PC-9 (cell line): ENCODE results near the gene ENAH. TPM values are rescaled to one million over a fixed set of nuclear protein-coding genes. Genes with fewer than 3 reads are reported as not detected.

Experiments used
- BruUV-seq: library from RNA; stranded (reverse); fragments of 400-500 nt; replicated peaks from 2 replicates; lab custom pipeline; 2021; lab: Mats Ljungman, UMichigan
- CTCF ChIA-PET: fragments of 300-600 bp; sonication (Branson Sonifier 250); formaldehyde crosslinking; loops from one replicate; lab custom pipeline; 2022; ENCODE audit warnings: antibody characterized with exemption; lab: Charles Lee
- POLR2A ChIA-PET: fragments of 300-600 bp; sonication (Branson Sonifier 250); formaldehyde crosslinking; loops from one replicate; lab custom pipeline; 2022; ENCODE audit warnings: antibody characterized with exemption; ENCODE audit not compliant: unreplicated experiment; lab: Charles Lee
- DNase-seq, 2 experiments: peaks; one replicate each; pipeline versions ENCODE4 v3.0.0 to v3.0.0-alpha.2; 2015 to 2022; ENCODE audit warnings: mixed read lengths in 1 of 2
- H2AFZ ChIP-seq: fragments of 200-600 bp; sonication (generic); 2 replicates; pipeline ENCODE4 v1.8.1; 2017; ENCODE audit warnings: antibody characterized with exemption
- H3F3A ChIP-seq: fragments of 200-600 bp; sonication (generic); 2 replicates; pipeline ENCODE4 v1.8.1; 2017; ENCODE audit warnings: antibody characterized with exemption, mild to moderate bottlenecking, low read depth; ENCODE audit not compliant: insufficient read depth
- H3K27ac ChIP-seq: fragments of 200-600 bp; sonication (generic); 2 replicates; pipeline ENCODE4 v1.6.1; 2016; ENCODE audit warnings: mixed run types
- H3K27me3 ChIP-seq: fragments of 200-600 bp; sonication (generic); 2 replicates; pipeline ENCODE4 v1.6.1; 2016; ENCODE audit warnings: low read depth, mixed run types; ENCODE audit not compliant: insufficient read depth
- H3K36me3 ChIP-seq: fragments of 200-600 bp; sonication (generic); 2 replicates; pipeline ENCODE4 v1.6.1; 2016; ENCODE audit warnings: low read depth, mixed run types
- H3K4me1 ChIP-seq: fragments of 200-600 bp; sonication (generic); replicated peaks from 2 replicates; pipeline ENCODE4 v1.6.1; 2016; ENCODE audit warnings: mixed run types; ENCODE audit not compliant: insufficient read depth
- H3K4me2 ChIP-seq: fragments of 200-600 bp; sonication (generic); 2 replicates; pipeline ENCODE4 v1.6.1; 2017; ENCODE audit warnings: mixed run types
- H3K4me3 ChIP-seq: fragments of 200-600 bp; sonication (generic); 2 replicates; pipeline ENCODE4 v1.6.1; 2016; ENCODE audit warnings: mixed run types
- H3K79me2 ChIP-seq: fragments of 200-600 bp; sonication (generic); 2 replicates; pipeline ENCODE4 v1.6.1; 2017; ENCODE audit warnings: low read depth, mixed run types
- H3K9me2 ChIP-seq: fragments of 200-600 bp; sonication (generic); 2 replicates; pipeline ENCODE4 v1.8.1; 2017; ENCODE audit warnings: mild to moderate bottlenecking; ENCODE audit not compliant: insufficient read depth
- H3K9me3 ChIP-seq: fragments of 200-600 bp; sonication (generic); 2 replicates; pipeline ENCODE4 v1.8.1; 2016; ENCODE audit warnings: low read depth; ENCODE audit not compliant: insufficient read depth
- H4K20me1 ChIP-seq: fragments of 200-600 bp; sonication (generic); 2 replicates; pipeline ENCODE4 v1.8.1; 2017; ENCODE audit not compliant: insufficient read depth
- CTCF ChIP-seq: fragments of 200-600 bp; sonication (generic); conservative IDR thresholded peaks from 2 replicates; pipeline ENCODE4 v1.6.1; 2017; ENCODE audit warnings: mixed run types, antibody characterized with exemption, mild to moderate bottlenecking, moderate library complexity
- EZH2 ChIP-seq: fragments of 200-600 bp; sonication (generic); IDR thresholded peaks from 2 replicates; pipeline ENCODE4 v1.8.0; 2017; ENCODE audit warnings: antibody characterized with exemption, low read depth
- intact Hi-C: fragments of 100-400 bp; cut with micrococcal nuclease; formaldehyde crosslinking; loops from one replicate; pipeline ENCODE4 v1.10.0; 2022; ENCODE audit not compliant: unreplicated experiment
- total RNA-seq: library from RNA; stranded (reverse); gene quantifications from 2 replicates; pipeline ENCODE4 v1.2.3, GENCODE V29; 2021

The ENAH gene
- total RNA-seq, 1 experiment from 2014 or later: 167 TPM

- Histone ChIP-seq H3K4me2 (no peak overlapping the region), H3K9me3 (no peaks in the 10 kb centered on the region), H3K27ac (no peak overlapping the region), H3K9me2 (no peaks in the 10 kb centered on the region), H2AFZ (no peak overlapping the region), H3K79me2 (no peaks in the 10 kb centered on the region), H3K27me3 (no peaks in the 10 kb centered on the region), H4K20me1 (no peaks in the 10 kb centered on the region), H3K4me1 (no peaks in the 10 kb centered on the region), H3F3A (peaks cover 15% of the 10 kb centered on the region), H3K4me3 (no peak overlapping the region), H3K36me3 (peaks cover 7% of the 10 kb centered on the region; the same call in 1 of the 2 replicates)
- no peak for DNase-seq
- ChIA-PET CTCF (no interaction called here), POLR2A (no interaction called here)
- no peak for TF ChIP-seq CTCF
- no peak for TF ChIP-seq EZH2
- intact Hi-C loops: loop anchor here (5.0 kb wide), 1 partner anchor 164 kb away; the partner anchor contains the start of gene ENAH
- no TSS peak for BruUV-seq
Measured at GRCh38 chr1:225488676-225489075, 164.2 kb downstream of the ENAH start.

- intact Hi-C loops: loop anchor here (5.0 kb wide), 1 partner anchor 165 kb away; the partner anchor contains the start of gene ENAH
- Histone ChIP-seq H3K27ac (no peak overlapping the region), H3K4me1 (no peaks in the 10 kb centered on the region), H4K20me1 (no peaks in the 10 kb centered on the region), H3K9me3 (no peaks in the 10 kb centered on the region), H3K79me2 (no peaks in the 10 kb centered on the region), H3K9me2 (no peaks in the 10 kb centered on the region), H3K27me3 (no peaks in the 10 kb centered on the region), H3K4me3 (no peak overlapping the region), H3K36me3 (no peaks in the 10 kb centered on the region), H3K4me2 (no peak overlapping the region), H2AFZ (no peak overlapping the region), H3F3A (peaks cover 12% of the 10 kb centered on the region)
- DNase-seq: no peak
- TF ChIP-seq EZH2: no peak
- TF ChIP-seq CTCF: no peak
- POLR2A ChIA-PET: no interaction called here
- BruUV-seq: no TSS peak
- CTCF ChIA-PET: no interaction called here
Measured at GRCh38 chr1:225486856-225487255, 166.1 kb downstream of the ENAH start.

- intact Hi-C loops: loop anchor here (5.0 kb wide), 1 partner anchor 166 kb away; the partner anchor contains the start of gene ENAH
- Histone ChIP-seq H3K27me3 (no peaks in the 10 kb centered on the region), H3K36me3 (no peaks in the 10 kb centered on the region), H2AFZ (no peak overlapping the region), H3K27ac (no peak overlapping the region), H3K4me2 (no peak overlapping the region), H3K4me3 (no peak overlapping the region), H3K9me2 (no peaks in the 10 kb centered on the region), H3K79me2 (no peaks in the 10 kb centered on the region), H3F3A (peaks cover 12% of the 10 kb centered on the region), H4K20me1 (no peaks in the 10 kb centered on the region), H3K9me3 (no peaks in the 10 kb centered on the region), H3K4me1 (no peaks in the 10 kb centered on the region)
- ChIA-PET CTCF (interaction anchor here (0.7 kb wide), 2 partner anchors 100 to 317 kb away, joined by 9 to 14 read pairs; no protein-coding TSS in a partner anchor), POLR2A (interaction anchor here (0.7 kb wide), 1 partner anchor 35 kb away, joined by 28 read pairs; no protein-coding TSS in a partner anchor)
- DNase-seq: no peak
- BruUV-seq: no TSS peak
- TF ChIP-seq CTCF (no peak), EZH2 (no peak)
Measured at GRCh38 chr1:225485991-225486530, 166.9 kb downstream of the ENAH start.
